GM18508 (cell line): Measurements from ENCODE around the gene TMC4.
"Not testable (repeated sequence)": the region's sequence is repeated elsewhere in the genome, so short reads cannot be mapped to it uniquely, and the experiment has no call there.

Experiments used
- ATAC-seq: cut with Tn5 transposase; IDR thresholded peaks from one replicate; pipeline ENCODE4 v1.9.1; 2021; ENCODE audit warnings: moderate number of reproducible peaks; ENCODE audit not compliant: insufficient read depth, unreplicated experiment

TMC4 gene

DNA sequence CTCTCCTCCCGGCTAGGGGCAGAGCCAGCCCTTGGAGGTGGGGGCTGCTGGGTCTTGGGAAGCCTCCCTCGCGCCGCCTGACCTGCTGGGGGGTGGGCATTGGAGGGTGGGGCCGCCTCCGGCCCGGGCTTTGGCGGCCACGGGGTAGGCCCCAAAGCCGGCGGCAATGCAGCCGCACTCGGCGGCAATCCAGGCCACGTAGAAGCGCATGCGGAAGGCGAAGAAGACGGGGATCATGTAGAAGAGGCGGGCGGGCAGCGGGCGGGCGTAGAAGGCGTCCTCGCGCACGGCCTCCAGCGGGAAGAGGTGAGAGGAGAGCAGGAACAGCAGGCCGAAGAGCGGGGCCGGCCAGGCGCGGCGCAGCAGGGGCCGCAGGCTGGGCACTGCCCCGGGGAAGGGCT is 7.7 kb upstream of the TMC4 start:
- ATAC-seq = no peak

DNA sequence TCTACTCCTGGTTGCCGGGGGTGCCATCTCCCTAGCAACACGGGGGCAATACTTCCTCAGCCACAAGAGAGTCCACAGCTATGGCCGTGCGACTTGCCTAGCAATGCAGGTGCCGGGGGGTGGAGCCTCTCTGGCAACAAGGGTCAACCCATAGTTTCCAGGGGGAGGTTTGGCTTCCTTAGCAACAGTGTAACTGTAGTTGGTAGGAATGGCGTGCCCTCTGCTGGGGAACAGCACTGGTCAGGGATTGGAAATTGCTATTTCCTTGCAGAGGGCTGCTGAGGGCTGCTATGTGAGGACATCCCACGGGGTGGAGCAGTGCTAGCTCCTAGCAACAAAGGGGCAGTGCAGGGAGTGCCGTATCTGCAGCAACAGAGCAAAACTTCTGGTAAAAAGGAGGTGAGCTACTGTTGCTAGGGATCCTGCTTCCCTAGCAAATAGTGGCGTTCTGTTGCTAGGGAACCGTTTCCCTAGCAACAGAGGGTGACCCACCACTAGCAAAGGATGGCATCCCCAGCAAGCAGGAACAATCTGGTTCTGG is 7.0 kb upstream of the TMC4 start:
- no peak for ATAC-seq

DNA sequence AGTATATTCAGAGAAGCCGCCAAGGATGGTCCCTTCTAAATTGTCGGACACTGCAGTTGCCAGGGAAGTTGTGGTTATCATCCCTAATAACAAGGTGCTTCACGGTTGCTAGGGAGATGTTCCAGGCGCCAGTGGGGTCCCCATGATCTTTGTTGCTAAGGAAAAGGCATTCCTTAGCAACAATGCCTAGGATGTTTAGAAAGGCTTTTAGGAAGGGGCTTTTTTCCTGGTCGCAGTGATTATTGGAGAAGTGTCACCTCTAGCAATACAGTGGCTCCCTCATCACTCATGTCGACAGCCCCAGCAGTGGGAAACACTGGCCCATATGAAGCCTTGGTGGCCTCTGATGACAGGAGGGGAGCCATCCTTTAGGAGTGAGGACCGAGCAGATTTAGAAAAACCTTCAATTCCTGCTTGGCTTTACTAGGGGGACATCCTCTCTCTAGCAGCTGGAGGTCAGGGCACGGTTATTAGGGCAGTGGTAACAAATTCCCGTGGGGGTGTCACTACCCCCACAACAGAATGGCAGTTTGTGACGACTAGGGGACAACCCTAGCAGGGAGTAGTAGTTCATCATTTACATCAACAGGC is 6.4 kb upstream of the TMC4 start:
- ATAC-seq = no peak

DNA sequence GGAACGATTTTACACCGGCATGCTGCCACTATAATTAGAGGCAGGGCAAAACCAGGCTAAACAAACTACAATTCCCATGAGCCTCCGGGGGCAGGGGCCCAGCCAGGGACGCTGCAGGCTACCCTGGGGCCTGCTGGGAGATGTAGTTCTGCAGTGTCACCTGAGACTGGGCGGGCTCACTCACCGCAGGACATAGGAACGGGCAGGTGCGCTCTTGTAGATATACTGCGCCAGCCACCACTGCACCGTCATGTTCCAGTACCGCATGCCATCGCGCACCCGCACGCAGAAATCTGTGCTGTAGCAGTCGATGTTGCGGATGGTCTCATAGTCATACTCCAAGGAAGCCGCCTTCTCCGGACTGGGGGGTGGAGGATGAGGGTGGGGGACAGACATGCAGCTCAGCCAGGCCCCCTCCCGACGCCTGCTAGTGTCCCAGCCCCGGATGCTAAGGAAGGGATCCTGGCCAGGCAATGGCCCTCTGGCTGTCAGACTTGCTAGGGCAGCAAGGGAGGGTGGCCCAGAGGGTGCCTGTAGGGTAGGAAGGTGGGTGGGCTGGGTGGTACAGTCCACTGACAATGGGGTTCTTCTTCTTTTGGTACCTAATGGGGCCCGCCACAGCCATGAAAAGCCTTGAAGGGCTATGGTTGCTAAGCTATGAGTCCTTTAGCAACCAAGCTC is 5.8 kb upstream of the TMC4 start:
- ATAC-seq = no peak

DNA sequence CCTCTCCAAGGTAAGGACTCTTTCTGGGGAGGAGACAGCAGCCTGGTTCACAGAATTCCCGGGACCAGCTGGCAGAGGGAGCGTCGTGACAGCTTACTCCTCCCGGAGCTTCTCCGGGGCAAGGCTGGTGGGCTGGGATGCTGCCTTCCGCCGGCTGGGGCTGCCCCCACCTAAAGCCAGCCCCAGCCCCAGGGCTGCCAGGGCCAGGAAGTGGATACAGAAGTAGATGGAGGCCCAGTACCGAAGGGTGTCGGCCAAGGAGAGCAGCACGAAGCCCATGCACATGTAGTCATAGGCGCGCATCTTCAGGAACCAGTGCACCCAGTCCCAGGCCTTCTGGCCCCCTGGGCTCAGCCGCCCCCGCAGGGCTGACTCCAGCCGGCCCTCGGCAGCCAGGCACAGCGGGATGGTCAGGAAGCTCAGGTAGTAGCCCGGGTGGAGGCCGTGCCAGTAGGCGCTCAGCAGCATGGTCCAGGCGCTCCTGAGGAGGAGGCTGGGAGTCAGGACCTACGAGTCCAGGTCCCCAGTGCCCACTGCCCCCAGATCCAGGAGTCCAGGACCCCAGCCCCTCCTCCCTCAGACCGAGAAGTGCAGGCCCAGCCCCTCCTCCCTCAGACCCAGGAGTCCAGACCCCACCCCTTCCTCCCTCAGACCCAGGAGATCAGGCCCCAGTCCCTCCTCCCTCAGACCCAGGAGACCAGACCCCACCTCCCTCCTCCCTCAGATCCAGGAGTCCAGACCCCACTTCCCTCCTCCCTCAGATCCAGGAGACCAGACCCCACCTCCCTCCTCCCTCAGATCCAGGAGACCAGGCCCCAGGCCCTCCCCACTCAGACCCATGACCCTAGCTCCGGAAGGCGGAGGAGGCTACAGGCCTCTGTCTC is 1.2 kb upstream of the TMC4 start:
- ATAC-seq = no peak

DNA sequence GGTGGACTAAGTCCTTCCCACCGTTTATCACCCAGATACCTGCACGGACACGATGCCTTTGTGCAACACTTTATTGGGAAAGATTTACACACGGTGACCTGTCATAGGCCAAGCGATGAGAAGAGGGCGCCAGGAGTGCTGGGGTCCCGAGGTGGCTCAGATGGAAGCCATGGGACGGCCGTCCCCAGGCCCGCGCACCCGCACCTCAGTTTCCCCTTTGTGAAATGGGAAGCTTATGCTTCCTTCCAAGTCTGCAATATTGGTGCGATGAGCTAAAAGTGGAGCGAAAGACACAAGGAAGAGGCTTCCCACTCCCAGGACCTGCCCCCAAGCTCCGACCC is 369 bp upstream of the TMC4 start:
- ATAC-seq = no peak

DNA sequence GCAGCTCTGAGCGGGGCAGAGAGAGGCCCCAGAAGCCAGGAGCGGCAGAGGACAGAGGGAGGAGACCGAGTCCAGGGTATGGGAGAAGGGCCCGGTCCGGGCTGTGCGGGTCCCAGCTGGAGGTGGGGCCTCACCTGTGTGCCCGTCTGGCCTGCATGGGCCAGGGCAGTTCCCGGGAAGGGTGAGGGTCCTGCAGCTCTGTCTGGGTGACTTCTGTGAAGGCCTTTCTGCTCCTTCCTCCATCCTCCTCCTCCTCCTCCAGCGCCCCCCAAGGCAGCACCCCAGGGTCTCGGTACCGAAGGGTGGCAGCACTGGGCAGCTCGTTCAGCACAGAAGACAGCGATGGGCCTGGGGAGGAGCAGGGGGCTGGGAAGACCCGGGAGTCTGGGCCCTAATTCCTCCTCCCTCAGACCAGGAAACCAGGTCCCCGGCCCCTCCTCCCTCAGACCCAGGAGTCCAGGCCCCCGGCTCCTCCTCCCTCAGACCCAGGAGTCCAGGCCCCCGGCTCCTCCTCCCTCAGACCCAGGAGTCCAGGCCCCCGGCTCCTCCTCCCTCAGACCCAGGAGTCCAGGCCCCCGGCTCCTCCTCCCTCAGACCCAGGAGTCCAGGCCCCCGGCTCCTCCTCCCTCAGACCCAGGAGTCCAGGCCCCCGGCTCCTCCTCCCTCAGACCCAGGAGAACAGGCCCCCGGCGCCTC is 1.1 kb downstream of the TMC4 start:
- ATAC-seq = not testable (repeated sequence)

DNA sequence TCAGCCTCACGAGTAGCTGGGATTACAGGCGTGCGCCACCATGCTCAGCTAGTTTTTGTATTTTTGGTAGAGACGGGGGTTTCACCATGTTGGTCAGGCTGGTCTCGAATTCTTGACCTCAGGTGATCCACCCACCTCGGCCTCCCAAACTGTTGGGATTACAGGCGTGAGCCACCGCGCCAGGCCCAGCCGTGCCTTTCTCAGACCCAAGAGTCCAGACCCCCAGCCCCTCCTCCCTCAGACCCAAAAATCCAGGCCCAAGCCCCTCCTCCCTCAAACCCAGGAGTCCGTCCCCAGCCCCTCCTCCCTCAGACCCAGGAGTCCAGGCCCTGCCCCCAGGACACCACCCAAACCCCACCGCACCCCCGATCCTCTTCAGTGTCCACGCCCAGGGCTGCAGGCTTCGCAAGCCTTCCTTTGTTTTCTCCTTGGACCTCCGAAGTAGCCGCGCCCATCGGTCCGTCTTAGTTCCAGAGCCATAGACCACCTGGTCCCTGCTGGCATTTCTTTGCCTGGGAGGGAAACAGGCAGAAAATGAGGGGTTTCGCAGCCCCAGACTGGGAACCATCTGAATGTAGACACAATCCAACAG is 3.7 kb downstream of the TMC4 start:
- ATAC-seq = no peak

DNA sequence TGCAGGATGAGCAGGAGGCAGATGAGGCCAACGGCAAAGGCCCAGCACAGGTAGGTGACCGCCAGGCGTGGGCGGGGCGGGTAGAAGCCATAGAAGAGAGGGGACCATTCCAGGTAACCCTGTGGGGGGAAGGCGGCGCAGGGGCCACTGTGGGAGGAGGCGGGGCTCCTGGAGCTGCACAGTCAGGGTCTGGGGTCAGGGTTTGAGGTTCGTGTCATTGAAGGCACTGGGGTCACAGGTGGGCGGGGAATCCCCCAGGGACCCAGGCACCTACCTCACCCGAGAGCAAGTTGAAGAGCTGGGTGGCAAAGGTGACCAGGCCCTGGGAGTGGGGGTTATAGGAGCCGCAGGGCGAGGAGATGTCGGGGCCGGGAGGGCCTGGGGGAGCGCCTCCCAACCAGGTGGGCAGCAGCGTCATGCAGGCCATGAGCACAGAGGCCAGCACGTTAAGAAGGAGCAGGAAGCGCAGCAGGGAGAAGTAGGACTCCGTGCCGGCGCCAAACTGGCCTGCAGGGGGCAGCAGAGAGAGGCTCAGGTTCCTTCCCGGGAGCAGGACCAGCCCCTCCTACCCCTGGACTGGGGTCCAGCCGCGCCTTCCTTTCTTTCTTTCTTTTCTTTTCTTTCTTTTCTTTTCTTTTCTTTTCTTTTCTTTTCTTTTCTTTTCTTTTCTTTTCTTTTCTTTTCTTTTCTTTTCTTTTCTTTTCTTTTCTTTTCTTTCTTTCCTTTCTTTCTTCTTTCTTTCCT is 4.6 kb downstream of the TMC4 start:
- ATAC-seq = no peak

DNA sequence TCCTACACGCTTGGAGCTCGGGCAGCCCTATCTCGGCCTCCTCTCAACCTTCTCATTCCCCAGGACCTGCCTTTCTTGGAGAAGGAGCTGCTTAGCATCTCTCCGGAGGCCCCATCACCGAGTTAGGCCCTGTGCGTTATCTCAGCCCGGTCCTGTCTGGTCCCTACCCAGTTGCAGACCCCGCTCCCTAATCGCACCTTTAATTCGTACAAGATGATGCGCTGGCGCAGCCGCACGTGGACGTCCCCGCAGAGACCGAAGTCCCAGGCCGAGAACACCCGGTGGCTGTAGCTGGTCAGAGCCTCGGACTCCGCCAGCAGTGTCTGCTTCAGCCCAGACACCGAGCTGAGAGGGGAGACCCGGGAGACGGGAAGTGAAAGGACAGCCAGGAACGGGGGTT is 7.7 kb downstream of the TMC4 start:
- no peak for ATAC-seq

DNA sequence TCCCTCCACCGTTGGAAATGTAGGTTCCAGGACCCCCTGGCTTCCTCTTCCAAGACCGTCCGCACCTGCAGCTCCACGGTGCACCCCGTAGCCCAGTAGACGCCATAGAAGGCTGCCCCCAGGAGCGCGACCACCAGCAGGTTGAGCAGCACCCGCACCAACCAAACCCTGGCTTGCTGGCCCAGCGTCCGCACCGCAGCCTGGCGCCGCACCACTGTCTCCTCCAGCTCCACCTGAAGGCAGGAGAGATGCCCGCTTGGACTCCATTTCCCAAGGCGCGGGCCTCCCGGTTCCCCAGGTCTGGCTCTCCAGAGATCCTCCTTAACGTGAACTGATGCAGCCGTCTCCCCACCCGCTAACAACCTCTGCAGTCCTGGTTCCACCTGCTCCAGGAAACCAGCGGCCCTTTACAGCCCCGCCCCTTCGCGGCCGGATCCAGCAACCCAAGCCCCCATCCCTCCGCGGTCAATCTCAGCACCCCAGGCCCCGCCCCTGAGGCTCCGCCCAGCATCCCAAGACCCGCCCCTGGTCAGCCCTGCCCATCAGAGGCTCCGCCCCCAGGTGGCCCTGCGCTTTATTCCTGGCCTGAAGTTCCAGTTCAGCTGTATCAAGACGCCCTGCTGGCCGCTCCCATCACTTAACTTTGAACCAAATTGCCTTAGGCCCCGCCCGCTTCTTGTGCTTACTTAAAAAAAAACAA is 8.4 kb downstream of the TMC4 start:
- no peak for ATAC-seq

DNA sequence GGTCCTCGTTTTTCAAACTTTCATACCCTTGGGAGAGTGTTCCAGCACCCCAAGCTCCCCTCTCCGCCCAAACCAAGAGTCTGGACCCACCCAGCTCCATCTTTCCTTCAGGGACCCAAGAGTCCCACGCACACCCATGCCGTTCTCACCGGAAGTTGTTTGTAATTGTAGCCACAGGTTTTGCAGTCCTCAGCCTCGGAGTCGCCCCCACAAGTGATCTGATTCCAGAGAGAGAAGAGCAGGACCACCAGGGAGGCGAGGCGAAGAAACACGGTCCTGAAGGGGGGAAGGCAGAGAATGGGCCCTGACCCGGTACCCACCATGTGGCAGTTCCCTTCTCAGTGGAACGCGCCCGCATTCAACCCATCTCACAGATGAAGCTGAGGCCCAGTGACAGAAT is 10.1 kb downstream of the TMC4 start:
- no peak for ATAC-seq

DNA sequence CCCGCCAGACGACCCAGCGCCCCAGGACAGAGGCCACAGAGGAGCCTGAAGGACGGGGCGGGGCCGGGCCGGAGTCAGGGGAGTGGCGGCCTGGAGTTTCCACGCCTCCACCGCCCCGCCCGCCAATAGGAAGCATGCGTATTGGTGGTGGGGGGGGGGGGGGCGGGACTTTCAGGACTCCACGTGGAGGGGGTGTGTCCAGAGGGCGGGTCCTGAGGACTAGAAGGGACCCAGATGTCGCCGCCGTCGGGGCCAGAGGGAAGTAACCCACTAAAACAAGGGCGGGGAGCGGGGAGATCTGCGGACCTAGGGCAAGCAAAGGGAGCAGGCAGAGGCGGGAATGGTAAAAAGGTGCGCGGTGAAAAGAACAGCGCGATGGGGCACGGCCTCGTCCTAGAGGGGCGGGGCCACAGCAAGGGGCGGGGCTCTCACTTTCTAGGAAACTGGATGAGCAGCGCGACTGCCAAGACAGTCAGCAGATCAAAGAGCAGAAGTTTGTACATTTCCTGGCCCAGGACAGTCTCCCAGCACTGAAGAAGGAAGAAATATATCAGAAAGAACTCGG is 10.6 kb downstream of the TMC4 start:
- ATAC-seq = no peak

DNA sequence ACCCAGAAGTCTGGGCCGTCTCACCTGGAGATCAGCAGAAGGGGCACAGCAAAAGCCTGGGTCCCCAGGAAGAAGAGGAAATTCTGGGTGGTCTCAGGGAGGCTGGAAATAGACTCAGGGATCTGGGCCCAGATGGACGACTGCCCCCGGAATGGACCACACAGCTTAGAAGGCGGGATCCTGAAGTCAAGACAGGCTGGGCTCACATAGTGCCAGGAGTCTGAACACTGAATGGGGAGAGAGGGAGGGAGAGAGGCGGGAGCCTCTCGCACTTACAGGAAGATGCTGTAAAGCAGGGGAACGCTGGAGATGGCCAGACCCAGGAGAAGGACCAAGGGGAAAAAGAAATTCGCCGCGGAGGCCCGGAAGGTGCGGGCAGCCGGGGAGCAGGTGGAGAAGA is 12.1 kb downstream of the TMC4 start:
- no peak for ATAC-seq

DNA sequence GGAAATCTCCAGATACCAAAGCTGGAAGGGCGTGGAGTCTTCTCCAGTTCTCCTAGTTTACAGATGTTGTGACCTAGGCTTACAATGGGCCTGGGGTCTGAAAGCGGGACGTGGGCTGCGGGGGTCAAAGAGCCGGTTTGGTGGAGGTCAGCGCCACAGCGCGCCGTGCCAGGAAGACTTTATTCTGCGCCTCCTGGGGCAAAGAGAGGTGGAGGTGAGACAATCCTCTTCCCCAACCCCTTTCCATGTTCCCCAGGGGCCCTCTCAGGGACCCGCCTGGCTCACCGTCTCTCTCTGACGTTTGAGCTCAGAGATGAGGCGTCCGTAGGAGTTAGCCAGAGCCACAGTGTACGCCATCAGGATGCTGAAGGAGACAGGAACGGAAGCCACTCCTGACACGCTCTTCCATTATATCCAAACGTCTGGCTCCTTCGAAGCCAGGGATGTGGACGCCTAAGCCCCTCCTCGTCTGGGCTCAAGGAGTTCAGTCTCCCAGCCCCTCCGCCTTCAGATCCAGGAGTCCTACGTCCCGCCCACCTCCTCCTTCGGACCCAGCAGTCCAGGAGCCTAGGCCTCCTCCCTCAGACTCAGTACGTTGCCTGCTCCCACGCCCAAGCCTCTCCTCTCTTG is 12.7 kb downstream of the TMC4 start:
- ATAC-seq = no peak

DNA sequence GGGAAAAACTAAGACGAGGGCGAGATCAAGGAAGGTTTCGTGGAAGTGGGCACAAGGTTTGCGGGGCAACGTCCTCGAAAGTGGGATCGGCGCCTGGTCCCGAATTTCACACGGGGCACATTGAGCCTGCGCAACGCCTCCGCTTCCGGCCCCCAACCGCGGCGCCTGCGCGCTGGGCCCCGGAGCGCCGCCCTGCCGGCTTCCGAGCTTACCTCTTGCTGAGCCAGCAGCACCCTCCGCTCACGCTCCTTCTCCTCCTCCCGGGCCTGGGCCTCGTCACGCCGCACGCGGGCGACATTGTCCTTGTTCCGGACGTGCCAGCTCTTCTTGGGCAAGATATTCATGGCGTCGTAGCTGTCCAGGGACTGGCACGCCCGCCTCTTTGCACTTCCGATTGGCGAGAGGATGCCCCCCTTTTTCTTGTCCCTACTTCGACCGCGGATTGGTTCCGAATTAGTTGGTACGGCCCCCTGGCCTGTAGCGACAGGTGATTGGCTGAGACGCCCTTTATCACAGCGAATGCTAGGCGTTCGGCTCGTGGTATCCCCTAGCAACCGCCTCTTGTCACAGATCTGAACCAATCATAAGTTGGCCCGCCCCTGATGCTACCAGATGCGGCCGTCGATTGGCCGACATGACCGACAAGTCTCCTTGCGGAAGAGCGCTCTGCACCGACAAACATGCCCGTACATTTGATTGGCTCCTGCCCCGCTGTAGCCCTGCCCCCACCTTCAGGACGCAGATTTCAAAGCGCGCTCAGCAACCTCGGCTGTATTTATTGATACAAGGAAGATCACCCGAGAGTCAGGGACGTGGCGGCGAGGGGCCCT is 13.4 kb downstream of the TMC4 start, which contains the start of gene LENG1:
TSS of gene LENG1 (minus strand) at position 370 of the 830 bp plus-strand sequence. CDS start at position 344, 26 bp downstream.
- peak; percentile 88 for ATAC-seq

DNA sequence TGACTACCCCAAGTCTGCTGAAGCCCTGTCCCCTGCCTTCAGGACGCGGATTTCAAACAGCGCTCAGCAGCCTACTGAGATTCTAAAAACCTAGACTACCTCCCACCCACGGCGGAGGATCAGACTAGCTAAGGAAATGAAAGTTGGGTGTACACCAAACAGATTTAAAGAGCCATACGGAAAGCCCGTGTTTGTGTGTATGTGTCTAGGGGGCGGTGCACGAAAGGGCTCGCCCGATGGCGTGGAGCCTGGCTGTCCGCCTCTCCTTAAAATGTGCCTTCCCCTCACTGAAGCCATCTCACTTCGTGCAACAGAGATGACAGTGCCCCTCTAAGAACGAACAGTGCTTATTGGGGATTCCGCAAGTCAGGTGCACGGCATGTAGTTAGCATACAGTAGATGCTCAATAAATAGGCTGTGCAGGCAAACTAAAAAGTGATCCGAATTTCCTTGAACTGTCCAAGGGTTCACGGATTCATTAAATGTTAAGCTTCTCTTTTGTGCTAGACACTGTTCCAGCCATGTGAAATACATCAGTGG is 14.1 kb downstream of the TMC4 start:
- ATAC-seq = no peak
